Suprapubic skin (tissue), 4 donors: Measurements from ENCODE around the gene UBIAD1. TPM values are rescaled to one million over a fixed set of nuclear protein-coding genes. Genes with fewer than 3 reads are reported as not detected.
A peak's percentile ranks its signal among the peaks of the same experiment; 100 is the strongest.

ENCODE experiments used
- DNase-seq, 2 donors: peaks; one replicate each; pipeline ENCODE4 v3.0.0-alpha.2; 2019; ENCODE audit warnings: low spot score in 2 of 2
- H3K27ac ChIP-seq: fragments of 200-600 bp; sonication (generic); one replicate; pipeline ENCODE4 v1.5.1; 2019
- H3K27me3 ChIP-seq: fragments of 200-600 bp; sonication (generic); one replicate; pipeline ENCODE4 v1.5.1; 2019
- H3K36me3 ChIP-seq: fragments of 200-600 bp; sonication (generic); one replicate; pipeline ENCODE4 v1.5.1; 2019
- H3K4me1 ChIP-seq: fragments of 200-600 bp; sonication (generic); one replicate; pipeline ENCODE4 v1.5.1; 2019
- H3K4me3 ChIP-seq: fragments of 200-600 bp; sonication (generic); one replicate; pipeline ENCODE4 v1.5.1; 2019; ENCODE audit warnings: mild to moderate bottlenecking
- H3K9me3 ChIP-seq: fragments of 200-600 bp; sonication (generic); one replicate; pipeline ENCODE4 v1.5.1; 2019
- EP300 ChIP-seq: sonication (generic); formaldehyde crosslinking; IDR thresholded peaks from one replicate; pipeline ENCODE4 v1.6.1; 2017; ENCODE audit warnings: antibody characterized with exemption
- POLR2A ChIP-seq, 2 donors: fragments of 450-650 bp; IDR thresholded peaks; one replicate each; pipeline ENCODE4 v1.6.1; 2017; ENCODE audit warnings: antibody characterized with exemption in 2 of 2, mild to moderate bottlenecking in 2 of 2, moderate library complexity in 2 of 2
- POLR2AphosphoS5 ChIP-seq, 3 donors: sonication (generic); formaldehyde crosslinking; IDR thresholded peaks; one replicate each; pipeline ENCODE4 v1.6.1; 2017; ENCODE audit warnings: antibody characterized with exemption in 3 of 3
- WGBS: methylation state at CpG from one replicate; pipeline ENCODE4 v1.1.5; 2018; 5-methylcytosine and 5-hydroxymethylcytosine counted together
- total RNA-seq, 4 donors: library from RNA; depleted of rRNA; stranded (reverse); fragments of >200 nt; gene quantifications; one replicate each; pipeline ENCODE4 v1.1.0, GENCODE V29; 2016
- TF ChIP-seq, protein P1 (sequence below), 2 donors: fragments of 200-600 bp in 1 of 2; fragments of 450-650 bp in 1 of 2; sonication (generic) in 1 of 2; IDR thresholded peaks; one replicate each; pipeline ENCODE4 v1.5.1; 2016 to 2019; ENCODE audit warnings: antibody characterized with exemption in 2 of 2, mild to moderate bottlenecking in 1 of 2, moderate library complexity in 1 of 2

The UBIAD1 gene
- total RNA-seq, 4 donors from 2014 or later = 17.1 to 26.8 (median 19.6) TPM

DNA sequence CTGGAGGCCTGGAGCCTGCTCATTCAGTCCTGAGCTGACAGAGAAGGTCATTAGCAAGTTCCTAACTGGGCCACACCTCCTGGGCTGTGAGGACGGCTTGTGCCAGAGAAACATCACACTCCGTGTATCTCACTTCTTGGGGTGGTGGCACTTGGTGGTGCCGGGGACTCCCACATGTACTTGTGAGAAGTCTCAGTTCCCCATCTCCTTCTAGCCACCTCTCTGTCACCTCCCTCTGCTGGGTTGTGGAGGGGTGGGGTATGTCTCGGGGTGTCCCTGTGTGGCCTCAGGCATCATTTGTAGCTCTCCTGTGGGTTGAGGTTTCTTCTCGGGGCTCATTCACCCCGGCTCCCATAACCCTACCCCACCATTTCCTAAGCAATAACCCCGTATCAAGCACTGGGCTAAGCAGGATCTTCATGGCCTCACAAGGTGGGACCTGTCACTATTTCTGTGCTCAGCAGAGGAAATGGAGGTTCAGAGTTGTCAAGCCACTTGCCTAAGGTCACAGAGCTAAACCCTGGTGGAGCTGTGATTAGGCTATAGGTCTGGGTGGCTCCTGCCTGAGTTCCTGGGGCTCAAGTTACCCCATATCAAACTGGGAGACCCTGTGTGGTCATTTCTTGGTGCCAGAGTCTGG is 62.5 kb downstream of the UBIAD1 start:
- WGBS = 78% methylated on average over 6 of the region's 7 CpGs
- TF ChIP-seq POLR2A (IDR thresholded peaks at IDR 0.05) (no peak), POLR2AphosphoS5 (IDR thresholded peaks at IDR 0.05) (no peak), EP300 (no peak)
- TF ChIP-seq, protein P1, sequence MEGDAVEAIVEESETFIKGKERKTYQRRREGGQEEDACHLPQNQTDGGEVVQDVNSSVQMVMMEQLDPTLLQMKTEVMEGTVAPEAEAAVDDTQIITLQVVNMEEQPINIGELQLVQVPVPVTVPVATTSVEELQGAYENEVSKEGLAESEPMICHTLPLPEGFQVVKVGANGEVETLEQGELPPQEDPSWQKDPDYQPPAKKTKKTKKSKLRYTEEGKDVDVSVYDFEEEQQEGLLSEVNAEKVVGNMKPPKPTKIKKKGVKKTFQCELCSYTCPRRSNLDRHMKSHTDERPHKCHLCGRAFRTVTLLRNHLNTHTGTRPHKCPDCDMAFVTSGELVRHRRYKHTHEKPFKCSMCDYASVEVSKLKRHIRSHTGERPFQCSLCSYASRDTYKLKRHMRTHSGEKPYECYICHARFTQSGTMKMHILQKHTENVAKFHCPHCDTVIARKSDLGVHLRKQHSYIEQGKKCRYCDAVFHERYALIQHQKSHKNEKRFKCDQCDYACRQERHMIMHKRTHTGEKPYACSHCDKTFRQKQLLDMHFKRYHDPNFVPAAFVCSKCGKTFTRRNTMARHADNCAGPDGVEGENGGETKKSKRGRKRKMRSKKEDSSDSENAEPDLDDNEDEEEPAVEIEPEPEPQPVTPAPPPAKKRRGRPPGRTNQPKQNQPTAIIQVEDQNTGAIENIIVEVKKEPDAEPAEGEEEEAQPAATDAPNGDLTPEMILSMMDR (IDR thresholded peaks at IDR 0.05) = no peak
- no peak for DNase-seq
- H3K36me3 ChIP-seq = no peaks in the 10 kb centered on the region
- peaks cover 15% of the 10 kb centered on the region for H3K4me1 ChIP-seq
- peaks cover 49% of the 10 kb centered on the region for H3K27me3 ChIP-seq
- no peaks in the 10 kb centered on the region for H3K9me3 ChIP-seq
- no peak overlapping the region for H3K27ac ChIP-seq
- H3K4me3 ChIP-seq = no peak overlapping the region

- H3K4me3 ChIP-seq = no peak overlapping the region
- WGBS = 34% methylated on average over 12 of the region's 12 CpGs
- no peaks in the 10 kb centered on the region for H3K36me3 ChIP-seq
- H3K27ac ChIP-seq = no peak overlapping the region
- no peak for TF ChIP-seq POLR2AphosphoS5 (IDR thresholded peaks at IDR 0.05)
- TF ChIP-seq EP300 = no peak
- TF ChIP-seq POLR2A (IDR thresholded peaks at IDR 0.05) = no peak
- TF ChIP-seq, protein P1 (IDR thresholded peaks at IDR 0.05) = peak; percentile 23 to 58
- peaks cover 23% of the 10 kb centered on the region for H3K4me1 ChIP-seq
- H3K27me3 ChIP-seq = peaks cover 69% of the 10 kb centered on the region
- no peak for DNase-seq
- no peaks in the 10 kb centered on the region for H3K9me3 ChIP-seq
Observed at GRCh38 chr1:11337580-11338073, 64.6 kb downstream of the UBIAD1 start.

Other genes with a start within 250 kb of the UBIAD1 start
- gene MASP2, start 226.0 kb upstream of the UBIAD1 start, total RNA-seq = under 1 TPM in 1 of 4 donors, not detected in 3; 0.53 TPM
- gene SRM, start 213.2 kb upstream of the UBIAD1 start, total RNA-seq = 10 to 100 TPM; 23.3 to 51.2 (median 46.6) TPM
- 100 to 1,000 TPM in 1 of 4 donors, 10 to 100 TPM in 3; 45.7 to 127 (median 68.7) TPM for gene EXOSC10, start 173.3 kb upstream of the UBIAD1 start, total RNA-seq
- 10 to 100 TPM in 1 of 4 donors, 1 to 10 TPM in 3; 2.8 to 18.6 (median 4.1) TPM for gene ANGPTL7, start 83.8 kb upstream of the UBIAD1 start, total RNA-seq
- 10 to 100 TPM; 32.9 to 43.7 (median 39.3) TPM for gene MTOR, start 10.6 kb upstream of the UBIAD1 start, total RNA-seq
- not detected for gene DISP3, start 206.0 kb downstream of the UBIAD1 start, total RNA-seq